HepG2 (cell line): ENCODE data around the gene PLEKHA8. TPM values are rescaled to one million over a fixed set of nuclear protein-coding genes. Genes with fewer than 3 reads are reported as not detected.

Experiments
- AFF4 ChIP-seq: sonication (generic); formaldehyde crosslinking; IDR thresholded peaks from 2 replicates; pipeline ENCODE4 v1.4.0; 2020; ENCODE audit warnings: missing genetic modification reagents
- CHD2 ChIP-seq: IDR thresholded peaks from 2 replicates; pipeline ENCODE4 v1.6.1; 2011; ENCODE audit warnings: low read depth, low read length, improper control_type of control experiment
- HIC2 ChIP-seq: sonication (generic); formaldehyde crosslinking; IDR thresholded peaks from 2 replicates; pipeline ENCODE4 v1.9.0; 2022; ENCODE audit warnings: low read depth, missing genetic modification reagents
- HMGXB3 ChIP-seq: sonication (generic); formaldehyde crosslinking; IDR thresholded peaks from 2 replicates; pipeline ENCODE4 v1.4.0; 2020; ENCODE audit warnings: missing genetic modification reagents, borderline replicate concordance
- MXD1 ChIP-seq: sonication (generic); formaldehyde crosslinking; IDR thresholded peaks from 2 replicates; pipeline ENCODE4 v1.4.0; 2020; ENCODE audit warnings: mild to moderate bottlenecking, missing genetic modification reagents
- MYPOP ChIP-seq: sonication (generic); formaldehyde crosslinking; IDR thresholded peaks from 2 replicates; pipeline ENCODE4 v1.8.1; 2023; ENCODE audit warnings: mild to moderate bottlenecking, moderate library complexity, missing genetic modification reagents
- NFIB ChIP-seq: sonication (generic); formaldehyde crosslinking; IDR thresholded peaks from 2 replicates; pipeline ENCODE4 v1.9.0; 2021; ENCODE audit warnings: missing genetic modification reagents, mild to moderate bottlenecking, borderline replicate concordance
- NONO ChIP-seq, 2 experiments: fragments of 450-650 bp in 1 of 2; sonication (generic) in 1 of 2; formaldehyde crosslinking in 1 of 2; IDR thresholded peaks in 1 of 2; conservative IDR thresholded peaks in 1 of 2; 2 replicates each; pipeline versions ENCODE4 v1.6.1 to v1.8.0; 2017 to 2022; ENCODE audit warnings: mild to moderate bottlenecking in 1 of 2, missing genetic modification reagents in 1 of 2, moderate library complexity in 1 of 2
- SOX6 ChIP-seq, 2 experiments: fragments of 450-650 bp in 1 of 2; sonication (generic) in 1 of 2; formaldehyde crosslinking in 1 of 2; IDR thresholded peaks; 2 replicates each; pipeline versions ENCODE4 v1.4.0 to v1.6.1; 2017 to 2020; ENCODE audit warnings: antibody characterized with exemption in 1 of 2, mild to moderate bottlenecking in 1 of 2, missing genetic modification reagents in 1 of 2
- ZC3H4 ChIP-seq: sonication (generic); formaldehyde crosslinking; IDR thresholded peaks from 2 replicates; pipeline ENCODE4 v1.4.0; 2020; ENCODE audit warnings: missing genetic modification reagents, borderline replicate concordance
- ZNF275 ChIP-seq: sonication (generic); formaldehyde crosslinking; IDR thresholded peaks from 2 replicates; pipeline ENCODE4 v1.8.0; 2022; ENCODE audit warnings: missing genetic modification reagents, mild to moderate bottlenecking, inconsistent platforms, borderline replicate concordance
- ZNF367 ChIP-seq: sonication (generic); formaldehyde crosslinking; IDR thresholded peaks from 2 replicates; pipeline ENCODE4 v1.4.0; 2020; ENCODE audit warnings: missing genetic modification reagents, borderline replicate concordance
- ZNF720 ChIP-seq: sonication (generic); formaldehyde crosslinking; IDR thresholded peaks from 2 replicates; pipeline ENCODE4 v1.4.0; 2020; ENCODE audit warnings: missing genetic modification reagents
- polyA plus RNA-seq, 8 experiments: library from polyadenylated mRNA; depleted of rRNA in 3 of 8; stranded (reverse) in 7 of 8; unstranded in 1 of 8; fragments of >200 nt; fragmentation: Illumina TruSeq in 4 of 8; extraction: Trizol in 4 of 8; gene quantifications; 2 replicates each; pipeline versions ENCODE4 v1.2.1 to v1.2.3, GENCODE V29; 2011 to 2016; ENCODE audit warnings: low read depth in 4 of 8, missing spikeins in 1 of 8, mixed read lengths in 1 of 8; ENCODE audit not compliant: insufficient read depth in 1 of 8
- total RNA-seq, 5 experiments: library from RNA; depleted of rRNA; stranded (reverse); fragments of >200 nt; fragmentation: Illumina TruSeq; extraction: Trizol; gene quantifications; 2 replicates each; pipeline ENCODE4 v1.2.3, GENCODE V29; 2016; ENCODE audit warnings: low read depth in 1 of 5

PLEKHA8 gene
- total and polyA plus RNA-seq, 2 of the 13 experiments (the other 11 are each of a cell fraction or from before 2014, with no cell fraction given) = 12.5 to 26.4 TPM

GRCh38 chr7:29988424-29989256 is 39.6 kb upstream of the PLEKHA8 start (continued):
- TF ChIP-seq MYPOP (CRISPR knock-in tag) (no peak), AFF4 (CRISPR knock-in tag) (no peak), MXD1 (CRISPR knock-in tag) (no peak), ZNF367 (CRISPR knock-in tag) (no peak), ZNF275 (CRISPR knock-in tag) (no peak), CHD2 (peak; percentile 33; the same call in 1 of the 2 replicates), ZC3H4 (CRISPR knock-in tag) (0 out of 2 replicates have a peak, but pooled peaks have one; percentile 40), ZNF720 (no peak), HMGXB3 (CRISPR knock-in tag) (0 out of 2 replicates have a peak, but pooled peaks have one; percentile 20), NFIB (no peak), SOX6 (IDR thresholded peaks at IDR 0.05) (no peak), SOX6 (CRISPR knock-in tag; IDR thresholded peaks at IDR 0.05) (0 out of 2 replicates have a peak, but pooled peaks have one; percentile 19), NONO (IDR thresholded peaks at IDR 0.05) (no peak), NONO (CRISPR knock-in tag; conservative IDR thresholded peaks at IDR 0.05) (0 out of 2 replicates have a peak, but pooled peaks have one; percentile 22), HIC2 (CRISPR knock-in tag) (no peak)
